Panc1 (cell line): ENCODE measurements around the gene CANX.

ENCODE experiments used
- CTCF ChIP-seq: fragments of 450-650 bp; IDR thresholded peaks from 2 replicates; pipeline ENCODE4 v1.5.1; 2017; ENCODE audit warnings: mild to moderate bottlenecking
- POLR2AphosphoS5 ChIP-seq: IDR thresholded peaks from 2 replicates; pipeline ENCODE4 v1.6.1; 2012; ENCODE audit warnings: mild to moderate bottlenecking, low read depth, low read length, moderate library complexity
- REST ChIP-seq, 2 experiments: IDR thresholded peaks; 2 replicates each; pipeline ENCODE4 v1.6.1; 2011 to 2012; ENCODE audit warnings: low read depth in 2 of 2, control low read depth in 1 of 2, low read length in 1 of 2, mild to moderate bottlenecking in 1 of 2, moderate library complexity in 1 of 2; ENCODE audit not compliant: insufficient read depth in 1 of 2
- TCF7L2 ChIP-seq: IDR thresholded peaks from 2 replicates; pipeline ENCODE4 v1.6.1; 2011; ENCODE audit warnings: mild to moderate bottlenecking, low read depth, low read length, inconsistent platforms

GRCh38 chr5:179755022-179755421, 56.3 kb downstream of the CANX start:
- TF ChIP-seq CTCF, result no peak
- no peak for TF ChIP-seq POLR2AphosphoS5
- TF ChIP-seq TCF7L2, result no peak
- TF ChIP-seq REST (IDR thresholded peaks at IDR 0.05; ENCODE audit: insufficient read depth in 1 of 2, low read depth in 2 of 2, low read length in 1 of 2), result no peak
